ENCODE data around the gene KCNJ16.

The KCNJ16 gene

DNA sequence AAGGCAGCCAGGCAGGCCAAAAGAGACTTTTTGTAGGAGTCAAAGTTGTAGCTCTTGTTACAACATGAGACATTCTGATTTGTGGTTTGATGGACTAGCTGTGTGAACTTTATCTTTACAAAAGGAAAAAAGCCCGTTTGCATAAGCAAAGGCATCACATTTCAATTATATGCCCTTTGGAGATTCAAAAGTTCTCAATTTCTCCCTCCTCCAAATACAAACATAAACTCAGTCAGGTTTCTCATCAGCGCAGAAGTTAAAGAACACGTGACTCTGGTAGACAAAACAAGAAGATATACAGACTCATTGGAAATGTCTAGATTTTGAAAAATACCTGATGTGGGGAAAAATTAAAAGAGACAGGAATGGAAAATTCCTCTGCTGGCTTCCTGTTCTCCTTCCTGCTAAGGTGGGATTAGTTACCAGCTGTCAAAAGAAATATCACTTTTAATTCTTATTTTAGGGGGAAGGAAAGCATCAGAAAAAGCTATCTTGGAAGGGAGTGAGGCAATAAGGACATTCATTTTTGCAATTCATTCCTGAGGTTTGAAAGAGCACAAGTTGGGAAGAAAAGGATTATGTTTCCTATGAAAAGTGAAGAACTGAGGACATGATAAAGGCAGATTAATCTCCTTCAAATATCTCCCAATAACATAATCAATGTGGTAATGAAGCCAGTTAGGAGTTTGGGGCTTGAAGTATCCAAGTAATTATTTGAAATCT is 4.6 kb upstream of the KCNJ16 start:
- DNase-seq, result no peak

DNA sequence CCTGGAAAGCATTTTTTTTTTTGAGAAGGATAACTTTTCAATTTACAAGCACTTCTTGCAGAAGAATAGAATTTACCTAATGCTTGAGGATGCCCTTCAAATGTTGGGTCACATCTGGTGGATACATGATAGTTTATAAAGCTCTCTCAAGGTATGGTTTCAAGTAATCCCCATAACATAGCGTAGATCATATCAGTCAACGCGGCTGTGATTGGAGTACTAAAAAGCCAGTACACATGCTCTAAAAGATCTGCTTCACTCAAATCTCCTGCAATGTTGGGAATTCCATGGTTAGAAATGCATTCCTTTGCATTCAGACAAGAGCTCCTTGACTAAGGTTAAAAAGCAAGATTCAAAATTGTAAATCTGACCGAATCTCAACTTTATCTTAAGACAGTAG is 3.9 kb upstream of the KCNJ16 start:
- DNase-seq, result no peak

DNA sequence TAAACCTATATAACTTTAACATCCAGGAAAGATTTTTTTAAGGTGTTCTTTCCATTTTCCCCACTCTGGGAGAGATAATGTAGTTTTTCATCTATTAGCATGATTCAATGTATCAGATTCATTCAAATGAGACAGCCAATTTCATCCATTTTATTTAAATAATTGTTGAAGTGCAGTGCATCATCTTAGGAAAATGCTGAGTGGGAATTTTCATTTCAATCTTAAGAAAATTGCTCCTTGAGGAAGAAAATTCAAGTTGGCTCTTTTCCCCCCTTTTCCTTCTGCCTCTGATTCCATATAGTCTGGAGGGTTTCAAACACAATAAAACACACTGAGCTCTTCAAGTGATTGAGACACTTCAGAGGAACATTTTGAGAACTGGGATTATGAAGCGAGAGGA is 3.4 kb upstream of the KCNJ16 start:
- DNase-seq, result no peak

DNA sequence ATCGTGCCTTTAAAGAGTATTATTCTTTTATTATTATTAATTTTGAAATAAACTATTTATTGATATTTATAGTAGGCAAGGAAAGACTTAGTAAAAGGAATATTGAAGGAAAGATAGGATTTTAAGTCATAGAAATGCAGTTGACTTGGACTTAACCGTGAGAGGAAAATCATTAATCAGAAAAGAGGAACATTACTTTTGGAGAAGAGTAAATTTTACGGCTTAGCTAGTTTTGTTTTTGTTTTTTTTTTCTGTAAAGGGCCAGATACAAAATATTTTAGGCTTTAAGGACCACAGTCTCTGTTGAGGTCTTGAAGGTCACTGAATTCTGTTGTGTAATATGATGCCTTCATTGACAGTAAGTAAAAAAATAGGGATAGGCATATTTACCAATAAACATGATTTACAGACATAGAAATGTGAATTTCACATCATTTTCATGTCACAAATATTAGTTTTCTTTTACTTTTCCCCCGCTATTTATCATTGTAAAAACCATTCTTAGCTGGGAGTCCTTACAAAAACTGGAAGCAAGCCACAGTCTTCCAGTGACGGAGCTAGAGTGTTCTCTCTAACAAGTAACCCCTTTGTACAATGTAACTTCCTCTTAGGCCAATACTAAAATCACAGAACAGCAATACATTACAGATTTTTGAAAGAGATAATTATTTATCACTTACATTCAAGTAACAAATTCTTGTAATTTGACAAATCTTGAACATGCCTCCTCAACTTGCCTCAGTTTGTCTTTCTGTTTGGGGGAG is 2.3 kb upstream of the KCNJ16 start:
- no peak for DNase-seq

DNA sequence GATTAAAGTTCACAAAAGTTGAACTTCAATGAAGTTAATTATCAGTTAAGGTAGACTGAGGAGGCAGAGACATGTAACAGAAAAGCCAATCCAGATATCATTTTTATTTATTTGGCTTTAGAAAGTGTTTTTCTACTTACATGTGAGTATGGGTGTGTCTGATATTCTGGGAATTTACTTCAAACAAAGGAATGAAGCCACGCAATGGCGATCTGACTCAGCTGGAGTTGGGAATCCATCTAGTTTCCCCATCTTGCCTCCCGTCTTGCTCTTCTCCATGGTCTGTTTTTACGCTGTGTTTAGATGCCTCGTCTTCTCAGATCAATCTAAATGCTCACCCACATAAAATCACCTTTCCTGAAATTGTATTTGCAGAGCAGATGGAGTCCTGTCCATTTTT is 1.7 kb upstream of the KCNJ16 start:
- DNase-seq, result no peak

DNA sequence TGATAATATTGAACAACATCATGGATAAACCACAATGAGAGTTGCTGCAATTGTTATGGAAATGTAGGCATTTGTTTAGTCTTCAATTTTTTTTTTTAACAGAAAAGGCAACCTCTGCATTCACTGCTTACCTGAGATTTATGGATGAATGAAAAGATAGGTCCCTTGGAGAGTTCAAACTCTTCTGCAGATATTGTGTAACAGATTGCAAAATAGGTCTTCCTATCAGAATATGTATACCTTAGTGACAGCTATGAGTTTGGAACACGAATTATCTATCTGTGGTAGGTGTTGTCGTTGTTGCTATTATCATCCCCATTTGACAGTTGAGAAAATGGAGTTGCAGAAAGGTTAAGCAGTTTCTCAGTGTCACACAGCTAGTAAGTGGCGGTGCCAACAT is 1.2 kb upstream of the KCNJ16 start:
- DNase-seq, result no peak

DNA sequence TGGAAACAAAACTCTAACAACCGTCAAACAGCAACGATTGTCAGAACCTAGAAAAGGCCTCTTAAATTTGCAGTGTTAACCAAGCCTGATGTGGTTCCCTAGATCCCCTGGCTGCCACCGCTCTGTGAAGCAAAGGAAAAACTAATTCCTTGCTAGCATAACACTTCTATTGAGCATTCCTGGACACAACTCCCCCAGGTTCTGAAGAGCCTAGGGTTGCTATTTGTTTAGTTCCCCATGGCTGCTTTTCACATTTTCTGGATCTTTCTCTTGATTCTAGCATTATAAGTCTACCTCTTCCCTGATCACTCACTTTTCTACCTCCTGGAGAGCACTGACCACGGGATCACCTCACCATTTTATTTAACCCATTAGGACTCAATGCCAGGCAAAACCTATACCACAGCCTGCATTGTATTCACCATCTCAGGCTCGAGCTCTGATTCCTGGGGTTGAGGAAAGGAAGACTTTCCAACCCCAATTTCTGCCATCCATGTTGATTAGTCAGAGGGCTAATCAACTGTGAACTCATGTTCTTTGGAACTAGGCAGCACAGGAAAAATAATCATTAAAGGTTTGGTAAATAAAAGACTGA is 692 bp upstream of the KCNJ16 start:
- no peak for DNase-seq

DNA sequence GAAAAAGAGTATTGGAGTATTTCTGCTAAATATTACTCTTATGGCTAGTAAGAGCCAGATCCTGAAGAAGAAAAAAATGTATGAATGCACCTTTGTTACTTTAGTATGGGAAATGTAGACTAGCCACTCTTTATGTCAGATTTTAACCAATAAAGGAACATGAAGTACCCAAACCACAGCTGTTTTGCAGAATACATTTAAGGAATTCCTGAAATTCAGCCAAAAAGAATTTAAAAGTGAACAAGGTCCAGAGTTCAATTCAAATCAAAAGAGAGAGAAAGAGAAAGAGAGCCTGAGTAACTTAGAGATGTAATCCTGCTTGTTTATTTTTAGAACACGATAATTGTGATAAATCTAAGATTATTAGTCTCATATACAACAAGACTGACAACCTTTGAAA is 1.2 kb downstream of the KCNJ16 start:
- no peak for DNase-seq

DNA sequence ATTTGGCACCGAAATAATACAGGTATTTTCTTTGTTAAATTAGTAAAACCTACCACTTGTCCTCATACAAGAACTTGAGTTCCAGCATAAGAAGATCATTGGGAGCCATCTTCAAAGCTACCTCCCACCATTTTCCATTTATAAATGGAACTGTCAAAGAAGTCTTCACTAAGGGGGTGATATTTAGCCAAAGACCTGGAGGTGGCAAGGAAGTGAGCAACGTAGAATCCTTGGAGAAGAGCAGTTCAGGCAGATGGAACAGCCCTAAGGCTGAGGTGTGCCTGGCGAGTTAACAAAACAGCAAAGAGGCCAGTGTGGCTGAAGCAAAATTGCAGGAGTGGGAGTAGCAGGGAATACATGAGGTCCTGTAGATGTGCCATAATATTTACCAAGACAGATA is 1.8 kb downstream of the KCNJ16 start:
- no peak for DNase-seq

DNA sequence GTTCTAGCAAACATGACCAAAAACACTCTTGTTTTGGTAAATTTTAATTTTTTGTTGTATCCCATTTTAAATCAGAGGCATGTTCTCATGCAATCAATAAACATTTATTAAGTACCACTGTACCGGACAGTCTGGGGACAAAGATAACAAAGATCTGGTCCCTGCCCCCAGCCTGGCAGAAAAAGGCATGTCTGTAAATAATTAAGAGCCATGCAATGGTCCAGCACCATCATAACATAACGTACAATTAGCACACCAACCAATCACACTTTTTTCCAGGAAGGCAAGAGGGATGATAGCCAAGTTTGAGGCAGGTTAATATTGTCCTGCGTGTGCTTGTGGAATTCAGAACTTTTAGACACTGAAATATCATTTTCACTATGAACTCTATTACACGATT is 3.5 kb downstream of the KCNJ16 start:
- no peak for DNase-seq

DNA sequence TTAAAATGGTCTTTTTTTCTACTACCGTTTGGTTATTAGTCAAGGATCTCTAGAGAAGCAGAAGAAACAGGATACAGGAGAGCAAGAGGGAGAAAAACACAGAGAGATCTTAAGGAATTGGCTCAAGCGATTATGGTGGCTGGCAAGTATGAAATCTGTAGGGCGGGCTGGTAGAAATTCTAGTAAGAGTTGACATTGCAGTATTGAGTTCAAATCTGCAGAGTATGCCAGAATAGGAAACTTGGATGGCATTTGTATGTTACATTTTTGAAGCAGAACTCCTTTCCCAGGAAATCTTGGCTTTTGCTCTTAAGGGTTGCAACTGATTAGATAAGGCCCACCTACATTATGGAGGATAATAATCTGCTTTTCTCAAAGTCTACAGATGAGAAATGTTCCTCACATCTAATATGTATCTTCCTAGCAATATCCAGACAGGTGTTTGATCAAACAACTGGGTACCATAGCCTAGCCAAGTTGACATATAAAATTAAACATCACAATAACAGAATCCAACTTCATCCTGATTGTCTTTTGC is 4.0 kb downstream of the KCNJ16 start:
- DNase-seq, result no peak

DNA sequence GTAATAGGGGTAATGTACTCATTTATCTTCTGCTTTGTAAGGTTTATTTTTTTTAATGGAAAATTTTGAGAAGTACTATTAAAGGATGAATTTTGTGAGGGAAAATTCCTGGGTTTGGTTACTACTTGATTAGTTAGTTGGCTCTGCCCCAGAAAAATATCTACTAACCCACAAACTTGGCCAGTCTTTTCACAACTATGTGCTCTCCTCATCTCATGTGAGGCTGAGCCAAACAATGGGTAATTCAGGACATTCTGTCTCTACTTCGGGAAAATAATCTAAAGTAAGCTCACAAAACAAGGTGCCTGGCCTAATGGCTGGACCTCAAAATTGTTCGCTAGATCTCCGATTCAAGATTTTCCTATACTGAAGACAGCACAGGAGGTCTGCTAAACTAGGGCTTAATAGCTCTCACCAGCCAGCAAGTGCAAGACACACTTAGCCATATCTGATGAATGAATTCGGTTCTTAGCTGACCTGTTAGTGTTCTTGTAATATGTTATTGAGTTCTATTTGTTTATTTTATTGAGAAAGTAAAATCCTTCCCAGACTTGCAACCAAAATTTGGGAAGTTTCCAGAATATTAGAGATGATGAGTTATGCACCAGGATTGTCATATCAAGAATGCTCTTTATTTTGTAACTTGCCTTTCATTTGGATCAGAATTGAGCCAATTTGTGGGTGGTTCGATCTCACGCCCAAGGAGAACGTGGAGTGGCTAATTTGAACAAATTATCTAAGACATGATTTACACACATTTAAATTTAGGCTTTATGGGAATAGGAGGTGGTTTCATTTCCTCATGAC is 5.7 kb downstream of the KCNJ16 start:
- DNase-seq, result no peak

DNA sequence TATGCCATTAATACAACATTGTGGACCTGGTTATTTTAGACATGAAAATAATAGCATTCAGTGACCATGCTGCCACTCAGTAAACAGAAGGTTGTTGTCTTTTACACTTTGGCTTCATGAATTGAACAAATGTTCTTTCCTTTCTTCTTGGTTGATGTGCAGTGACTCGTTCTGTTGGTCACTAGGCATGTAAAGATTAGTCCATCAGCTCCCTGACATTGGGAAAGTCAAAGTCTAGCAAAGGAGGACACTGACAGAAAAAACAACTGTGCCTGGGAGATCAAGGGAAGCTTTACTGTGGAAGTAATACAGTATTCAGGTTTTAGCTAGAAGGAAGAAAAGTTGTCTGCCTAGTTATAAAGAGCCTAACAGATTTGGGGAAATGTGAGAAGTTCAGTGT is 6.9 kb downstream of the KCNJ16 start:
- no peak for DNase-seq

DNA sequence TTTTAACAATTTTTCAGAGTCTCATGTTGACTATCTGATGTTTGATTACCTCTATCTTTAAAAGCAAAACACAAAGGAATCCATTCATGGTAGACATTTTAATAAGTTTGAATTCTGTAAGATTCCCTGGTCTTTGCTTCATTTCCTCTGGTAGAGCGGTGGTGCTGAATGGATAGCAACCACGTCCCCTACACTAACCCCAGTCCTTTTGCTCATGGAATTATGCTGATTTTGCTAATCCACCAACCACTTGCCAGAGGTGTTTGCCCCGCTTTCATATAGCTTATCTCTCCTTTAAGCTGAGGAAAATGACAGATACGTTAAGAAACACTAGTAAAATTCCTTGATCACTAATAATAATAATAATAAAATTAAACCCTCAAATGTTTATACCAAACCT is 9.5 kb downstream of the KCNJ16 start:
- DNase-seq, result no peak

DNA sequence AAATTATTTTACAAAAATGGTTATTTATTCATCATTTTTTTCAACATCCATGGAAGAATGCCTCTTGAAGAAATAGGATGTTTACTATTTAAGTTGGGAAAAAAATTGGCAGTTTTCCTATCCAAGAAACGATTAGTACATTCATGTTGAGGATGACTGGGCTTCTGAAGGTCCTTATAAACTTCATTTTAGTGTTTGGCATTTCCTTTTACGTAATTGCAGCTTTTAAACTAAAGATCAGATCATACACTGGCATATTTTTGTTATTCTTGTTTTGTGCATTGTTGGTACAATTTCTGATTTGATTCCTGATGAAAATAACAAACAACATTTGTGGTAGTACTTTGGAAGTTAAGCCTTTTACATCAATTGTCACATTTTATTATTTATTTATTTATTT is 11.5 kb downstream of the KCNJ16 start:
- DNase-seq, result no peak

DNA sequence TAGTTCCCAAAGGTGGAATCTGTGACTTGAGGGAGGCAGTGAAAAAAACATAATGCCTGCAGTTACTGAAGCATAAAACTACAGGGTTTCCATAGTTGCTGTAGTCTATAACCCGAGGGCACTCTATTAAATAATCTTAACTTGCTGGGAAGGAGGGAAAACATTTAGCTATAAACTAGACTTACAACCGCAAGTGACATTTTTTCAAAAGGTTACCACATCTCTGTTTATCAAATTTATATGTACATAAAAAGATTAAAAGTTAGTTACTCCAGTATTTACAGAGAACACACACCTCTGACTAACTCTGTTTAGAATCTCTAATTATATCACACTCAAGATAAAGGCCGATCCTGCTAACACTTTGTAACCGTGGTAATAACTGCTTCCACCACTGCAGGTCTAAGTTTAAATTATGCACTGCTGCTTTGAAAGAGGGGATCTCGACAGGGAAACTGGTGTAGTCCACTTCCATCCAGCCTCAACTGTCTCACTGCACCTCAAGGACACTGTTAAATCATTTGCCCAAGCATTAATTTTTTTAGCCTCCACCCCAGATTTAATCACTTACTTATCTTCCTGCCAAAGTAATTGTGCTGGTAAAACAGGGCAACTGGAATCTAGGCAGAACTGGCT is 14.6 kb downstream of the KCNJ16 start:
- DNase-seq, result no peak

DNA sequence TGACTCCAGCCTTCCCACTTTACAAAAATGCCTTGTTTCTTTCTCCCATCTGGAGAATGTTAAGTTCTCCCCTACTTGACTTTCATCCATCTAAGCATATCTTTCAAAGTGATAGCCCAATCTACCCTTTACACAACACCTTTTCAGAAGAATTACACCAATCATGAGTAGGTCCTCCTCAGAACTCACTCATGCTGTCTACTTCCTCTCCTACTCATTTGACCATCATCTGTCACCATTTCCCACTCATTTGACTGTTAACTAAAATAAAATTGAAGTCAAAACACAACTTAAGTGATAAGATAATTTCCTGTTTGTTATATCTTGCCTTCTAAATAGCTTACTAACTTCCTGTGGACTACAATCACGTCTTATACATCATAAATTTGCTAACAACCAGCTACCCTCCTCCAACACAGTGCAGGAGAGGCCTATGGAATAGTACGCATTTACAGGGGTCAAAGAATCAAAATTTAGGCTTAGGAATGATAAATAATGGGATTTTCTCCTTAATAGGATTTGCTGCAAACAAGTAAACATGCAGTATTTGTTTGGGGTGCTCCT is 16.1 kb downstream of the KCNJ16 start:
- DNase-seq, result no peak

DNA sequence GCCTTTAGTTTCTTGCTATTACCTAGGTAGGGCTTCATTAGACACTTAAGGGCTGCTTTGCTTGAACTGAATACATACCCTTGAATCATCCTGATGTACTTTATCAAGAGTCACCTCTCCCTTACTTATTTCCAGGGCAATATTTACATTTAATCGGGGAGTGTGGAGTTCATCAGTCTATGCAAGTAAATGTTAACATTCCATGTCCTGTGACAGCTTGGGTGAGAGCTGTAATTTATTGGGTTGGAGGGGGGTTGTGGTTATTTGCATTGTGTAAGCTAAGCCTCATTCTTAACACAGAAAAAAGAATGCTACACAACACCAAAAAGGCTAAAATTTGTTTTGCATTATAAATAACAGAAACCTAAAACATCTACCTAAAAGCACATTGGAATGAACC is 16.7 kb downstream of the KCNJ16 start:
- DNase-seq, result no peak

DNA sequence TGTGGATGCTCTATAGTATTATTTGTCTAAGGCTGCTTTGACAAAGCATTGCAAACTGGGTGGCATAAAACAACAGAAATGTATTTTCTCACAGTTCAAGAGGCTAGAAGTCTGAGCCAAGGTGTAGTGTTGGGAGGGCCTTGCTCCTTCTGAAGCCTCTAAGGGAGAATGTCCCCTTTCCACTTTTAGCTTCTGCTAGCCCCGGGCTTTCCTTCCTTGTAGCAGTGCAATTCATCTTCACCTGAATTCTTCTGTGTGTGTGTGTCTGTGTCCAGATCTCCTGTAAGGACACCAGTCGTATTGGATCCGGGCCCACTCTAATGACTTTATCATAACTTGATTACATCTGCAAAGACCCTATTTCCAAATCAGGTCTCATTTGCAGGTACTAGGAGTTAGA is 18.1 kb downstream of the KCNJ16 start:
- no peak for DNase-seq

DNA sequence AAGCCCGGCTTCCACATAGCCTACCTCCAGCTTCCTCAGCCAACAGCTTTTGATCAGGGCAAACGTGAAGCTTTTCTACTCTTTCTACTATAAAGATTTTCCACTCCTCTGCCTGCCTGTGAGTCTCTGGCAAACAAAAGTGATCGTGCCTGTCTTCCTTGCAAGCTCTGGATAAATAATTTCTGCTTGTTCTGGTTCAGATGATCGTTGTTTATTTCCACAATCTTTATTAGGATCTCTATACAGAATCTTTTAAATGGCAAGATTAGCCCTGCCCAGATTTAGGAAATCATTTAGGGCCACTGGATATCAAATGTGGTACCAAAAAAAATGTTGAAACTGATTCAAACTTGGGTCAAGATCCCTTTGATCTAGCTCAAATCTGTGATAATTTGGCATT is 20.4 kb downstream of the KCNJ16 start:
- no peak for DNase-seq

DNA sequence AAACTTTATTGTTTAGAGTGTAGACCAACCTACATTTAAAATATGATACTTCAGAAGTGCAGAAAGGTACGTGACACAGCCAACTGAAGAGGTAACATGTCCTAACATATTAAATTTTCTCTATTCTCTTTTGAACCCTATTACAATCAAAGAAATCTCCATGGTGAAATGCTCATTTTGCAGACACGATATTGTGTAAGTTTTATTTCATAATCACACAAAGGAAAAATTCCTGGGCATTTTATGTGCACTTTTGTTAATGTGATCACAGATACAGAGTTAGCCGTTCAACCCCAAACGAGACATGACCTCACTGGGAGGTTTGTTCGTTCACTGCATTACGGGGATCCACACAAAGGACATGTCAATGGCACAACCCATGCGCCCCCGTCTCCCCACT is 21.8 kb downstream of the KCNJ16 start:
- no peak for DNase-seq

DNA sequence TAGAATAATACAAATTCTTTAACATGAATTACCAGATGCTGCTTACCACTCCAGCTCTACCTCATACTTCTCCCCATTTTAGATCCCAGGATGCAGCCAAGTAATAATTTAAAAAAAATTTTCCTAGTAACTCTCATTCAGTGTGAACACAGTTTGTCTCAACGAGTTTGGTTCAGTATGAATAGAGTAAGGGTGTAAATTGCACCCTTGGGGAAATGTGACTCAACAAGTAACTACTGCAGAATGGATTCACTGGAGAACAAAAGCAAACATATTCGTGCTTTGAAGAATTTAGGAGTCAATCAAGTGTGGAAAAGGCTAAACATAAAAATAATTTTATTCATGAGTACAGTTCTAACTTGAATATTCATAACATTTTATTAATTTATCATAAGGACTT is 23.0 kb downstream of the KCNJ16 start:
- no peak for DNase-seq

Measured in central memory CD4-positive, alpha-beta T cell (primary cell).